NK-92 (cell line): Measurements from ENCODE around the gene KICS2.
"Not testable (repeated sequence)": the region's sequence is repeated elsewhere in the genome, so short reads cannot be mapped to it uniquely, and the experiment has no call there.

ENCODE experiments used
- DNase-seq: peaks from one replicate; lab custom pipeline; 2025; ENCODE audit not compliant: unreplicated experiment; lab: John Stamatoyannopoulos, UW

KICS2 gene

DNA sequence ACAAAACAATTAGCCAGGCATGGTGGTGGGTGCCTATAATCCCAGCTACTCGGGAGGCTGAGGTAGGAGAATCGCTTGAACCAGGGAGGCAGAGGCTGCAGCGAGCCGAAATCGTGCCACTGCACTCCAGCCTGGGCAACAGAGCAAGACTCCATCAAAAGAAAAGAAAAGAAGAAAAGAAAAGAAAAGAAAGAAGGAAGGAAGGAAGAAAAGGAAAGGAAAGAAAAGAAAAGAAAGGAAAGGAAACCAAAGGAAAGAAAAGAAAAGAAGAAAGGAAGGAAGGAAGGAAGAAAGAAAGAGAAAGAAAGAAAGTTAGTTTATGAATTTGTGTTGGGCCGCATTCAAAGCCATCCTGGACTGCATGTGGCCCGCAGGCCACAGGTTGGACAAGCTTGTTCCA lies 4.5 kb downstream of the KICS2 start:
- DNase-seq, result not testable (repeated sequence)

DNA sequence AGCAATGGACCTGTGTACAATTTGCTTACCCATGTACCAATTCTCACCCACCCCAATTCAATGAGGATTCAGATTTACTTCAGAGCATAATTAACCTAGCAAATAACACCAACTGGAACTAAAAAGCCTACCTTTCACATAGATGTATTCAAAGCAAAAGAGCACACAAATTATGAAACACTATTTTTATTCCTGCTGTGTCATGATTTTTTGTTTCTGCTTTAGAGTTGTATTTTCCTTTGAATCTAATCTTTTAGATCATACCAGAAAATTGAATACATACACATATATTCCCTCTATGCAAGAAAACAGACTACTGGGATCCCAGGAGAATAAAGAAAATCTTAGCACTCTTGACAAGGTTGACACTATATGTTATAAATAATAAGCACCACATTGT lies 5.9 kb downstream of the KICS2 start:
- no peak for DNase-seq

DNA sequence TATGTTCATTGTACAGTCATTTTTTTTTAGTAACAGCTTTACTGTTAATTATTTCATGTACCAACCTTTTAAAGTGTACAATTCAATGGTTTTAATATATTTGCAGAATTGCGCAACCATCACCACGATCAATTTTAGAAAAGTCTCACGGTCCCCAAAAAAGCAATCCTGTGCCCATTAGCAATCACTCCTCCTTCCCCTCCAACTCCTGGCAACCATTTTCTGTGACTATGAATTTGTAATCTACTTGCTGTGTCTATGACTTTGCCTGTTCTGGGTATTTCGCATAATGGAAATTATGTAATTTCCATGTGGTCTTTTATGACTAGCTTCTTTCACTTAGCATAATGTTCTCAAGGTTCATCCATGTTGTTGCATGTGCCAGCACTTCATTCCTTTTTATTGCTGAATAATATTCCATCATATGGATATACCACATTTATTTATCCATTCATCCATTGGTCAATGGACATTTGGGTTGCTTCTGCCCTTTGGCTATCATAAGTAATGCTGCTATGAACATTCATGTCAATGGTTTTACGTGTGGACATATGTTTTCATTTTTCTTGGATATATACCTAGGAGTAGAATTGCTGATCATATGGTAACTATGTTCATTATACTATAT lies 9.9 kb downstream of the KICS2 start:
- no peak for DNase-seq

DNA sequence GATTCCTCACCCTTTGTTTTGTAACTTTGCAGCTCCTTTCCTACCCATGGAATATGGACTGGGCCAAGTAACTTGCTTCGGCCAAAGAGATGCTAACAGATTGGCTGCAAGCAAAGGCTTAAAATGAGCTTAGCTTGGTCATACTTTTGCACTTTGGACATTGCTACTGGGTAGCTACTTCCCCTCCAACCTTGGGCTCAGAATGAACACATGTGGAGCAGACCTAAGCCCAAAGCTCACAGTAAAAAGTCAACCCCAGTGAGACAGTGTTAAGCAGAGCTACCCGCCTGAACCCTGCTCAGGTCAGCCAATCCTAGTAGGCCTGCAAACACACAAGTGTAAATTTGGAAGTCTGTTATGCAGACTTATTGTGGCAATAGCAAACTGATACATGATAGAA lies 14.6 kb downstream of the KICS2 start:
- DNase-seq, result no peak

DNA sequence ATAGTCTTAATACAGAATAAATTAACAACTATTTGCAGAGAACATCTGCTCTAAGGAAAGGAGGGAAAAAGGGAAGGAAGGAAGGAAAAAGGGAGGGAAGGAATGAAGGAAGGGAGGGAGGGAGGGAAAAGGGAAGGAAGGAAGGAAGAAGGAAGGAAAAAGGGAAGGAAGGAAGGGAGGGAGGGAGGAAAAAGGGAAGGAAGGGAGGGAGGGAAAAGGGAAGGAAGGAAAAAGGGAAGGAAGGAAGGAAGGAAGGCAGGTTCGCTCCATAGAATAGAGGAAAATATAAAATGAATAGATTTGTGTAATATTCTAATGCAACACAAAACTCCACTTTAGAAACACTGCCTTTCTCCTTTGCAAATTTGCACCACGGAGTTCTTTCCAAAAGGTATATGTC lies 16.6 kb downstream of the KICS2 start:
- DNase-seq, result no peak

DNA sequence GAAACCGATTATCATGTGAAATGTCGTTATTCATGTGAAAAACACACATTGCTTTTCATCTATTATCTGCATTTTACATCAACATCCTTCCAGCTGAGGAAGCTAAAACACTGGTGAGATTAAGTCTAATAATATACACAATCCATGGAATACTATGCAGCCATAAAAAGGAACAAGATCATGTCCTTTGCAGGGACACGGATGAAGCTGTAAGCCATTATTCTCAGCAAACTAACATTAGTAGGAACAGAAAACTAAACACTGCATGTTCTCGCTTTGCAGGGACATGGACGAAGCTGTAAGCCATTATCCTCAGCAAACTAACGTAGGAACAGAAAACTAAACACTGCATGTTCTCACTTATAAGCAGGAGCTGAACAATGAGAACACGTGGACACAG lies 18.3 kb downstream of the KICS2 start:
- no peak for DNase-seq

DNA sequence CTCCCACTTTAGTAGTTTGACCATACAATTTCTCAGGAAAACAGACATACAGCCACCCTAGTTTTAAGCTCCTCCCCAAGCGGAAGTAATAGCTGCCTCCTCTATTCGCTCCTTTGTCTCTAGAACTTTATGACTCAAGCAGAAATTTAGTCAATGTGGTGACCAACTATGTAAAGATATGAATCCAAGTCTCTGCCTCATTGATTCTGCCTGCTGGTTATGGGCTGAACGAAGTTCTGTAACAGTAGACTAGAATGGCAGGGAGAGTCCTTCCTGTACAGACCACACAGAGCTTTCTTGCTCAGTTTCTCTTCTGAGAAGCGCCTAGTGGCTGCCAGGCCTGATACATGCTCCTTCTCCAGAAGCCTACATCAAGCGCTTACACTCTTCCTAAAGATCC lies 19.1 kb downstream of the KICS2 start:
- DNase-seq, result no peak

DNA sequence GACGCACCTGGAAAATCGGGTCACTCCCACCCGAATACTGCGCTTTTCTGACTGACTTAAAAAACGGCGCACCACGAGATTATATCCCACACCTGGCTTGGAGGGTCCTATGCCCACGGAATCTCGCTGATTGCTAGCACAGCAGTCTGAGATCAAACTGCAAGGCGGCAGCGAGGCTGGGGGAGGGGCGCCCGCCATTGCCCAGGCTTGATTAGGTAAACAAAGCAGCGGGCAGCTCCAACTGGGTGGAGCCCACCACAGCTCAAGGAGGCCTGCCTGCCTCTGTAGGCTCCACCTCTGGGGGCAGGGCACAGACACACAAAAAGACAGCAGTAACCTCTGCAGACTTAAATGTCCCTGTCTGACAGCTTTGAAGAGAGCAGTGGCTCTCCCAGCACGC lies 26.3 kb downstream of the KICS2 start:
- not testable (repeated sequence) for DNase-seq

DNA sequence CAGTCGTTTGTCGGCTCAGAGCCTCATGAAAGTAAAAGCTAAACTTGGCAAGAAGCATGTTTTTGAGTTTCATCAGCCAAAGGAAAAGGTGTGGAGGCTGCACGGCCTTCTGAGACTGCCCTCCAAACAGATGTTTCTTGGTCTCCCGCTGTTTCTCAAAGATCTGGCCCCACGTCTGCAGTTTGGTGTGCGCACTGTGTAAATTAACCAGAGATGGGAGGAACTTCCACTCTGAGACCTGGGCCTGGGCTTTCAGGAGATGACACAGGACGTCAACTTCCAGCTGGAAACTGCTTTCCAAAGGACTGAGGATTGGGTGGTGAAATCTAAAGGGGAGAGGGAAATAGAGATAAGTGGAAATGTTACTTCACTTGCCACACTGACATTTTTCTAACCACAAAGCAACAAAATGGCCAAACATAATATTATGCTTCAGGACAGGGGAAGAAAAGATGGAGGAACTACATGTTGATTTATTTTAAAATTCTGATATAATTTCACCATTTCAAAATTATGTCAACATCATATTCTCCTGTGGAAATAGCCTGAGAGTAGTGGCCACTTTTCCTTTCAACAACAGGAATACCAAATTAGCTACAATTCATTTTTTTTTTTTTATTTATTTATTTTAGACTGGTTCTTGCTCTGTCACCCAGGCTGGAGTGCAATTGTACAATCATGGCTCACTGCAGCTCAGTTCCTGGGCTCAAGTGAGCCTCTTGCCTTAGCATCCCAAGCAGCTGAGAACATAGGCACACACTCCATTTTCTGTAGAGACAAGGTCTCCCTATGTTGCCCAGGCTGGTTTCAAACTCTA lies 27.6 kb downstream of the KICS2 start:
- DNase-seq, result no peak

DNA sequence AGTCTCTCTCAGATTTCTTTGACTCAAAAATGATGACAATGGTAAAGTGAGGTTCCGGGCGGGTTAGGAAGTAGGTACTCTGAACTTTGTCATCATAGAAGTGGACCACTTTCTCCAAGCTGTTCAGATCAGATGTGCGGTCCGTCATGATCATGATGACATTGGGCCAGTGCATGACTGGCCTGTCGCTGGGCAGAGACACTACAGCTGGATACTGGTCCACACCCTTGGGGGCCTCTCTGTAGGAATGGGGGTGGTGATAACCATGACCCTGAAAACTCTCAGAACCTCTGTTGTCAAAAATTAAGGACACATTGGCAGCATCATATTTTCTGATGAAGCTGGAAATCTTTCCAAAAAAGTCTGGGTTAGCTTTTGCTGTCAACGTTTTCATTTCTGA lies 28.2 kb downstream of the KICS2 start:
- DNase-seq, result no peak

DNA sequence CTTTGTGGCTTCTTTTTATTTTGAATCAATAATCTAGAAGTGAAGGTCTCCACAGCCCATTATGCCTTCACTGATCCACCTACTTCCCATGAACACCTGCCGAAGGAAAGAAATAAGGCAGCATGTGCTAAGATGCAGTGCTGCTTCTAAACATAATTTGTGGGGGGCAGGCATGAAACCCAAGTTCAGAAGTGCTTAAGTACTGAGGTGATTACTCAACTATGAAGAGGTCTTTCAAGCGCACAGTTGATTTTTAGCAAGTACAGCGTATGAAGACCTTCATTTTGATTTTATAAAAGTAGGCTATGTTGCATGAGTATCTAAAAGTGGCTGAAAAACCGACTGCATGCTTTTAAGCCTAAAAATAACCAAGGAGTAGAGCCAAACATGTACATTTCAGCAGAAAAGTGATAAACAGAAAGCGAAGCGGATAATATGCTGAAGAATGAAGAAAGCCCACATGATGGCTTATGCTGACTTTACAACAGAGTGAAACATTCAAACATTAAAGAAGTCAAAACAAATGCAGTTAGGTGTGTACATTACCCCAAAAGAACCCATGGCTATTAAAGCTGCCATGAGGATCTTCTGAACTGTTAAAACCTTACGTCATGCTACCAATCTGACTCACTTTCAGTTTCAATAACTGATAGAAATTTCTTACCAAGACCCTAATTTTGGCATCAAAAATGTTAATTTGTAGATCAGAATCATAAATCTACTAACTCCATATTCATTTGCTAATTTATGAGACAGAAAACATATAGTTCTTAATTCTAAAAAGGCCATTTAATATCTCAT lies 29.3 kb downstream of the KICS2 start:
- DNase-seq, result no peak

DNA sequence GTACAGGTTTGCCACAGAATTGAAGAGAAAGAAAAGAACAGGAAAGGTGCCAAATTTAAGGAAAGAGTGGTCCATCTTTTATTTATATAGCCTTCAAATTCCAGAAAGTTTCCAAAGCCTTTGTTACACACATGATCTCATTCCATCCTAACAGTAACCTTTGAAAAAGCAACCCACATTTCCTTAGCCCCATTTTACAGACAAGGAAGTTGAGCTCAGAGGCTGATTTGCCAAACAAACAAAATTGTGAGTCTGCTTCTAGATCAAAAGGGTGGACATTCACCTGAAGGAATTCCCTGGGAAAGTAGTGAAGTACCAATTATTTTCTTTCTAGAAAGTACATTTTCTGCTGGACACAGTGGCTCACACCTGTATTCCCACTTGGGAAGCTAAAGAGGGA lies 32.0 kb downstream of the KICS2 start:
- DNase-seq, result no peak

DNA sequence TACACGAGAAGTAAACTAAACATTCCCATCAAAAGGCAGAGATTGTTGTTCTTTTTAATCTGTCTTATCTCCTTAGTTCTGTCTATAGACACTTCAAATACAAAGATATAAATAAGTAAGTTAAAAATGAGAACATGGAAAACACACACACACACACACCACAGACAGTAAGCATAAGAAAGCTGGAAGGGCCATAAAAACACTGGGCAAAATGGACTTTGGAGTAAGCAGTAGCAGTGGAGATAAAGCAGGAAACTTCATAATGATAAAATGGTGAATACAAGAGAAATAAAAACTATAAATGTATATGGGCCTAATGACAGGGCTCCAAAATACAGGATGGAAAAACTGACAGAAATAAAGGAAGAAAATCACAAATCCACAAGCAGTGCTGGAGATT lies 32.6 kb downstream of the KICS2 start:
- no peak for DNase-seq

DNA sequence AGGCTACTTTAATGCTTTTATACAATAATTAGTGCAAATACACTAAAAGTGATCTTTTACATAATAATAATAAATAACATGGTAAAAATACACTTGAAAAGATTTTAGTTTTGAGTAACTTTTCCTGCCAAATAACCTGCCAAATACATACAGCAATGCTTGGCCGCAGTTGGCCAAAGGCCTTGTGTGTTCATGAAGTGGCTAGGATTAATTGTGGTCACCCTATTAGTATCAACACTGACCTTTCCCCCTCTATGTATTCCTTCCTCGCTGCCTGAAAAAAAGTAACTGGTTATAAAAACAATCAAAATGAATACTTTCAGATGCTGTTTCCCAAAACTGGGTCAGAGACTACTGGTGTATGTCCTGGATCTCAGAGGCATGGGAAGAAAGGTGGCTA lies 34.3 kb downstream of the KICS2 start:
- DNase-seq, result no peak

DNA sequence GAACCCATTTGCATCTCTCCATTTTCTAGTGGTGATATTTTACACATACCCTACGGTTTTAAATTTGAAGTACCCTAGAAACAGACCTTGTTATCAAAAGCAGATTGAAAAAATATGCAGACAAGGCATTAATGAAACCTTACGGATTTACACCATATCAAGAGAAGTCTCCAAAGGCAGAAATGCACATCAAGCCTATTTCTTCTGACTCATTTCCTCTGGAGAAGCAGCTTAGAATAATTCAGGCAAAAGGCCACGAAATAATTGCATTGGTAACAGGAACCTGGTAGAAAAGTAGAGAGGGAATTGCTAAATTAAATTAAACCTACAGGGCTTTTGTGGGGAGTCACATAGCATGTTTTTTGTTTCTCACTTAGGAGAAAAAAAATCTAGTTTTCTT lies 34.7 kb downstream of the KICS2 start:
- DNase-seq, result no peak

DNA sequence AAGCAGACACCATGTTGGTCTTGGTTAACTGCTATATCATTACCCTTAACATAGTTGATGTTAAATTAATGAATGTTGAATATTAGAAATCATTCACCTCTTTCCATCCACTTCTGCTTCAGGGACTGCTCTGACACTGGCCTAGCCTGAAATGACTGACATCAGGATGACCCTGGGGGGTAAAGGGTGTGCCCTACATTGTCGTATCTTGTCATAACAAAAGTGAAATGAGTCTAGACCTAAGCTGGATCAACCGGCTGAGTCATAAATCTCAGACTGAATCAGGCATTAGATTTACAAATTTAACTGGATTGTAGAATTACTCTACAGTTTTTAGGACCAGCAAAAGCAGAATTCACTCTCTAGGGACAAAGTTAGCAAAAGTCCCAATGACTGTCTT lies 35.3 kb downstream of the KICS2 start:
- no peak for DNase-seq

DNA sequence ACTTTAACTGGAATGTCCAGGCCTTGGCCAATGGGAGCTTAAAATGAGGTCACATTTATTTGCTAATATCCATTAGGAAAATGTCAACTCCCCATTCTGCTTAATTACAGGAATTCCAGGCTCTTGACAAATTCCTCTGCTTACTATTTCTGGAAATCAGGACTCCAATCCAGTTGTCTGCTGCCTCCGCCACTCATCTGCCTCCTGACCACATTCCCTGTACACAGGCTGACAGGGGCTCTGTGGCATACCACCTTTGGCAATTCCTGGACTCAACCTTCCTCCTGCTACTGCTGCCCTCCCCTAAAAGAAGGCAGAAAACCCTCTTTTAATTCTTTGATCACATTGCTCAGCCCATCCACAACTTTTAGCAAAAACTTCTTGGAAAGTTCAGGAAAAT lies 37.9 kb downstream of the KICS2 start:
- no peak for DNase-seq

DNA sequence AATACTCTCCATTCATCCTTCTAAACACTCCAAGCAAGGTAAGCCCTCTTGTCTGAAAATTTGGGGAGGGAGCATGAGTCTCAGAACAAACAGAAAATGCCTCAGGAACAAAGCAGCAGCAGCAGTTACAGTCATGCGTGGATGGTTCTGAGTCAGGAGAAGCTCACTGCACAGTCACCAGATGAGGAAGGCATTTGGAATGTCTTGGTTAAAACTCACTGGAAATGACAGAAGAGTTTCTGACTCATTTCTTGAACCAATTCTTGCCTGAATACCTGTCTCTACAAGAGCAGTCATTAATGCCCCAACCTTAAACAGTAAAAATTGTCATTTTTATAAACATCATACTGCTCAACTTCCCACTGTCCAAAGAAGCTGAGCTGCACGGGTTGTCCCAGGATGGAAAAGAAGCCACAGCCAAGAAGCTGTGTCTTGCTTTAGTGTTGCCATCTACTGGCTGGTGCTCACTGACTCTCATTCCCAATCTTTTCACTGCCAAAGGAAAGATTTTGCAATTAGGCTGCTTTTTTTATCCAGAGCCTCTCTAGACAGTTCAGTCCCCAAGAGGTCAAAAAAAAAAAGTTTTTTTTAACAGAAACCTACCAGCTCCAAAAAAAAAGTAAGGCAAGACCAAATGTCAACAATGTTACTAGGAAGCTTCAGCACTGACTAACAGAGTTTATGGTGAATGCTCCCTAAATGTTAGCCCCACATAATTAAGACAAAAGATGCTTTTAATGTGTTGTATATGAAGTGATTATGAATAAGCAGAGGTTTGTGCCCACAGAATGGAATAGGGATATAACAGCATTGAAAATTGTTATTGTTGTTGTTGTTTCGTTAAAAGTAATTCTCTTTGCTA lies 40.4 kb downstream of the KICS2 start:
- no peak for DNase-seq

DNA sequence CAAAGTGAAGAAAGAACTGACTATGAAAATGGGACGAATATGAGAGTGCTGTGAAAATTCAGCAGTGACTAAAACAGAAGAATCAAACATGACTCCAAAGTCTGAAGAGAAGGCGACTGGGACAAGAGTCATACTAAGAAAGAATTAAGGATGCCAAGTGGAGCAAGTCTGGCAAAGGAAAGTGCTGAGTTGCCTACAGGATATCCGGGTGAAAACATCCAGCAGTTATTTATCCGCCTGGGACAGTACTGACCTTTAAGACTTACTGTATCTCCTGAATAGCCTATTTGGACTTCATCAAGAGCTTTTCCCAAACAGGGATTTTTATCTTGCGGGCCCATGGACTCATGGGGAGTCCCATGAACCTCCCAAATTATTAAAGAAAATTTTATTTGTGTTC lies 41.1 kb downstream of the KICS2 start:
- DNase-seq, result no peak

DNA sequence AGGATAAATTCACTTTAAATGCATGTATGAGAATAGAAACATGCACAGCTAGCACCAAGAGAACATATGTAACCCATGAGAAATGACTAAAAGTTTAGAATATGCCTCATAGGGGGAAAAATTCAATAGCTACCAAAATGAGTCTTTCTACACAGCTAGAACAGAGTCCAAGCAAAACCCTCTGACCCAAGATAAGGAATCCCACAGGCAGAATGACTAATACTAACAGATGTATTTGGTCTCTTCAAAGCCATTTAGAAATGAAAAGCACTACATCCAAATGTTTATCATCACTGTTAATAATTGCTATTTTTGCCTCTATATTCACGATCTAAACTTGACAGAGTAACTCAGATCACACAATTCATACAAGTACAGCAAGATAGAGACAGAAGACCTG lies 44.0 kb downstream of the KICS2 start:
- no peak for DNase-seq

DNA sequence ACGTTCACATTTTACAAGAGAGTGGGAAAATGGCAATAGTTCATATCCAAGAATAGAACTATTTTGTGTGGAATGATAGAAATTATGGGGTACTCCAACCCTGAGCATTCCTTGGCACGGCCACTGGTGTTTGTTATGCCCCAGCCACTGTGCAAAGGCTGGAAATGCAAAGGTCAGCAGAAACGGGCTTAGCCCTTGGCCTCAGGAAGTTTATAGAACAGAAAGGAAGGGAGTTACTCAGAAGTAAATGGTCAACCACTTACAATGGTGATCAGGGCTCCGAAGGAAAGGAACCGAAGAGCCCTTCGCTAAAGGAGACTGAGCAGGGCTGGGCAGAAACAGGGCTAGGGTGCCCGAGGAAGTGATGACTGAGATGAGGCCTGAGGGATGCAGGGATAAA lies 45.1 kb downstream of the KICS2 start:
- DNase-seq, result no peak
